ENCODE data around the gene ESYT1.

- TF ChIP-seq CTCF (IDR thresholded peaks at IDR 0.05; ENCODE audit: poor library complexity, severe bottlenecking) (no peak), REST (IDR thresholded peaks at IDR 0.05; ENCODE audit: borderline replicate concordance) (no peak), POLR2AphosphoS5 (IDR thresholded peaks at IDR 0.05) (no peak), RAD21 (conservative IDR thresholded peaks at IDR 0.05) (no peak), MXI1 (conservative IDR thresholded peaks at IDR 0.05; ENCODE audit: poor library complexity, severe bottlenecking) (no peak), TAF1 (IDR thresholded peaks at IDR 0.05; ENCODE audit: low read depth) (no peak), EZH2 (IDR thresholded peaks at IDR 0.05; ENCODE audit: borderline replicate concordance, insufficient read depth, low read length, poor library complexity, severe bottlenecking) (no peak), EP300 (conservative IDR thresholded peaks at IDR 0.05; ENCODE audit: poor library complexity, severe bottlenecking) (no peak)
These were observed 27.3 kb downstream of the ESYT1 start for GRCh38 chr12:56155256-56155845.
